Neural cell (in vitro differentiated cells): ENCODE results near the gene P2RY6. TPM values are rescaled to one million over a fixed set of nuclear protein-coding genes. Genes with fewer than 3 reads are reported as not detected.

Experiments used
- H2AFZ ChIP-seq: fragments of 200-600, 300-800 bp; sonication (generic), shearing (Covaris generic); 2 replicates; pipeline ENCODE4 v1.6.0; 2014; ENCODE audit warnings: low read depth, mild to moderate bottlenecking, antibody characterized with exemption, low read length, moderate library complexity
- H3F3A ChIP-seq: fragments of 200-600 bp; shearing (Covaris generic); 2 replicates; pipeline ENCODE4 v1.6.1; 2016; ENCODE audit warnings: mild to moderate bottlenecking, moderate library complexity, mixed read lengths, antibody characterized with exemption, low read length; ENCODE audit not compliant: insufficient read depth, poor library complexity, severe bottlenecking
- H3K27ac ChIP-seq: fragments of 200-600, 300-800 bp; sonication (generic), shearing (Covaris generic); 2 replicates; pipeline ENCODE4 v1.5.1; 2014; ENCODE audit warnings: mild to moderate bottlenecking, low read length, moderate library complexity
- H3K27me3 ChIP-seq: fragments of 300-800, 200-600 bp; sonication (generic), shearing (Covaris generic); 2 replicates; pipeline ENCODE4 v1.6.0; 2014; ENCODE audit warnings: mild to moderate bottlenecking, low read depth, low read length, moderate library complexity; ENCODE audit not compliant: insufficient read depth
- H3K36me3 ChIP-seq: fragments of 300-800, 200-600 bp; sonication (generic), shearing (Covaris generic); 2 replicates; pipeline ENCODE4 v1.5.1; 2014; ENCODE audit warnings: mild to moderate bottlenecking, antibody characterized with exemption, low read length, moderate library complexity; ENCODE audit not compliant: insufficient read depth
- H3K4me2 ChIP-seq: fragments of 300-800, 200-600 bp; sonication (generic), shearing (Covaris generic); 2 replicates; pipeline ENCODE4 v1.6.0; 2014; ENCODE audit warnings: mild to moderate bottlenecking, low read length
- H3K4me3 ChIP-seq: fragments of 300-800, 200-600 bp; sonication (generic), shearing (Covaris generic); 2 replicates; pipeline ENCODE4 v1.5.1; 2014; ENCODE audit warnings: mild to moderate bottlenecking, low read length, moderate library complexity
- H3K79me2 ChIP-seq: fragments of 200-600 bp; shearing (Covaris generic); replicated peaks from 2 replicates; pipeline ENCODE4 v1.6.0; 2014; ENCODE audit warnings: mild to moderate bottlenecking, low read length, moderate library complexity; ENCODE audit not compliant: insufficient read depth
- H3K9ac ChIP-seq: fragments of 300-800, 200-600 bp; sonication (generic), shearing (Covaris generic); 2 replicates; pipeline ENCODE4 v1.6.1; 2016; ENCODE audit warnings: mild to moderate bottlenecking, low read length, mixed read lengths
- H3K9me2 ChIP-seq: fragments of 200-600 bp; shearing (Covaris generic); 2 replicates; pipeline ENCODE4 v1.6.1; 2016; ENCODE audit warnings: mild to moderate bottlenecking, low read length, mixed read lengths; ENCODE audit not compliant: insufficient read depth
- H3K9me3 ChIP-seq: fragments of 200-600, 300-800 bp; sonication (generic), shearing (Covaris generic); 2 replicates; pipeline ENCODE4 v1.6.1; 2016; ENCODE audit warnings: mild to moderate bottlenecking, mixed run types, low read length, moderate library complexity, mixed read lengths
- H4K20me1 ChIP-seq: fragments of 200-600 bp; shearing (Covaris generic); 2 replicates; pipeline ENCODE4 v1.6.1; 2016; ENCODE audit warnings: mild to moderate bottlenecking, mixed run types; ENCODE audit not compliant: insufficient read depth
- CTCF ChIP-seq: fragments of 450-650 bp; IDR thresholded peaks from 2 replicates; pipeline ENCODE4 v1.5.1; 2014; ENCODE audit warnings: antibody characterized with exemption, mild to moderate bottlenecking, moderate library complexity; ENCODE audit not compliant: poor library complexity, severe bottlenecking
- EP300 ChIP-seq: fragments of 450-650 bp; conservative IDR thresholded peaks from 2 replicates; pipeline ENCODE4 v1.6.1; 2014; ENCODE audit warnings: antibody characterized with exemption, mild to moderate bottlenecking, moderate library complexity; ENCODE audit not compliant: poor library complexity, severe bottlenecking
- EZH2 ChIP-seq: fragments of 200-600, 300-800 bp; shearing (Covaris generic), sonication (generic); IDR thresholded peaks from 2 replicates; pipeline ENCODE4 v1.6.1; 2014; ENCODE audit warnings: antibody characterized with exemption, low read length, borderline replicate concordance, mild to moderate bottlenecking; ENCODE audit not compliant: insufficient read depth, poor library complexity, severe bottlenecking
- MXI1 ChIP-seq: fragments of 450-650 bp; conservative IDR thresholded peaks from 2 replicates; pipeline ENCODE4 v1.6.1; 2014; ENCODE audit warnings: antibody characterized with exemption, mild to moderate bottlenecking; ENCODE audit not compliant: poor library complexity, severe bottlenecking
- POLR2AphosphoS5 ChIP-seq: IDR thresholded peaks from 2 replicates; pipeline ENCODE4 v1.6.1; 2012
- RAD21 ChIP-seq: fragments of 450-650 bp; conservative IDR thresholded peaks from 2 replicates; pipeline ENCODE4 v1.6.1; 2014; ENCODE audit warnings: antibody characterized with exemption, mild to moderate bottlenecking, moderate library complexity
- REST ChIP-seq: IDR thresholded peaks from 2 replicates; pipeline ENCODE4 v1.6.1; 2012; ENCODE audit warnings: borderline replicate concordance
- SMC3 ChIP-seq: fragments of 450-650 bp; conservative IDR thresholded peaks from 2 replicates; pipeline ENCODE4 v1.6.1; 2014; ENCODE audit warnings: antibody characterized with exemption, mild to moderate bottlenecking, moderate library complexity; ENCODE audit not compliant: poor library complexity
- TAF1 ChIP-seq: IDR thresholded peaks from 2 replicates; pipeline ENCODE4 v1.6.1; 2012; ENCODE audit warnings: low read depth
- polyA plus RNA-seq: library from polyadenylated mRNA; depleted of rRNA; stranded (reverse); fragments of >200 nt; gene quantifications from 2 replicates; pipeline ENCODE4 v1.2.3, GENCODE V29; 2014

Gene P2RY6
- polyA plus RNA-seq, 1 donor from 2014 or later = not detected

DNA sequence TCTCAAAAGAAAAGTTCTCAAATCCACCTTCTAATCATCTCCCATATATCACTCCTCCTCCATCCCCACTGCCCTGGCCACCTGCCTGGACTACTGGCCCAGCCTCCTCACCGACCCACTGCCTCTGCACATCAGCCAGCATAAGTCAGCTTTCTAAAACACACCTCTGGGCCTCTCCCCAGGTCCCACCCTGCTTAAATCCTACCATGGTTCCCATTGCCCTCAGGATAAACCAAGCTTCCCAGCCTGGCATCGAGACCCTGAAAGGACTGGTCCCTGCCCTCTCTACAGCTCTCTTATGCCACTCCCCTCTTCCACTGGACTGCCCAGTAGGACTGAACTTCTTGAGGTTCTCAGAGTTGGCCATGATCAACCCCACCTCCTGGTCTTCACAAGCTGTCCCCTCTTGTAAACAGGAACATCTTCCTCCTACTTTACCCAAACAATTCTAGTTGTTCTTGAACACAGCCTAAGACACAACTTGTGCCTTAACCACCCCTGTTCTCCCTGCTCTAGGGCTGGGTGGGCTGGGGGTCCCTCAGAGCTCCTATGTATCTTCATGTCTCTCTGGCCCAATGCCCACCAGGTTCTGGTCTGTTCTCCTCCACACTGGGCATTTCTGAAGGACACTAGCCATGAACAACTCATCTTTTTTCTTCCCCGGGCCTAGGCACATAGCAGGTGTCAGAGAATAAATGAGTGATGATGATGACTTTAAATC lies 12.6 kb upstream of the P2RY6 start:
- Histone ChIP-seq H3K79me2 (no peaks in the 10 kb centered on the region), H3K36me3 (no peaks in the 10 kb centered on the region), H3K4me2 (no peak overlapping the region), H3K27ac (no peak overlapping the region), H3K9me3 (no peaks in the 10 kb centered on the region), H3K9ac (no peak overlapping the region), H3K27me3 (peaks cover 4% of the 10 kb centered on the region), H2AFZ (no peak overlapping the region), H3F3A (no peaks in the 10 kb centered on the region), H4K20me1 (no peaks in the 10 kb centered on the region), H3K9me2 (no peaks in the 10 kb centered on the region), H3K4me3 (no peak overlapping the region)
- TF ChIP-seq SMC3 (no peak), CTCF (no peak), MXI1 (no peak), RAD21 (no peak), POLR2AphosphoS5 (no peak), EP300 (no peak), EZH2 (no peak), REST (no peak), TAF1 (no peak)

DNA sequence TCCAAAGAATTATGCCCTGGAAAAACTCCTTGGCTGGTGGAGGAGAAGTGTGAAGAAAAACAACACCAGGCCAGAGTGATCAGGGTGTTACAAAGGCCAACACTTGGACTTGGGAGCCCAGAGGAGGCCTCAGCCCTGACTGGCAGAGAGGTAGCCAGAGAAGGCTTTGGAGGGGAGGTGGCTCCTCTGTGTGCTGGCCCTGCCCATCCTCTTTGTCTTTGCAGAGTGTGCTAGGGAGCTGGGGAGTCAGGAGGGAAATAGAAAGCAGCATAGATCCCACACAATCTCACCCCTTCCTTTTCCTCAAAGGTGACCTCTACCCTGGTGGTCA lies 12.0 kb upstream of the P2RY6 start:
- H3F3A ChIP-seq = no peaks in the 10 kb centered on the region
- H3K4me2 ChIP-seq = no peak overlapping the region
- TF ChIP-seq RAD21 (no peak), REST (no peak), MXI1 (no peak), CTCF (no peak), SMC3 (no peak), EZH2 (no peak), EP300 (no peak), TAF1 (no peak), POLR2AphosphoS5 (no peak)

More for the DNA sequence above, 12.0 kb upstream of the P2RY6 start:
- H2AFZ ChIP-seq = no peak overlapping the region
- peaks cover 4% of the 10 kb centered on the region for H3K27me3 ChIP-seq
- H3K9ac ChIP-seq = no peak overlapping the region
- no peaks in the 10 kb centered on the region for H3K9me3 ChIP-seq
- H3K36me3 ChIP-seq = no peaks in the 10 kb centered on the region
- H4K20me1 ChIP-seq = no peaks in the 10 kb centered on the region
- no peak overlapping the region for H3K27ac ChIP-seq
- H3K4me3 ChIP-seq = no peak overlapping the region
- H3K79me2 ChIP-seq = no peaks in the 10 kb centered on the region
- H3K9me2 ChIP-seq = no peaks in the 10 kb centered on the region
